HEK293T (cell line): ENCODE data around the gene ALPI.

Experiments
- ARNT ChIP-seq: fragments of 450-650 bp; IDR thresholded peaks from 2 replicates; pipeline ENCODE4 v1.6.1; 2017; ENCODE audit warnings: mild to moderate bottlenecking
- FOXM1 ChIP-seq: fragments of 450-650 bp; IDR thresholded peaks from 2 replicates; pipeline ENCODE4 v1.6.1; 2017; ENCODE audit warnings: mild to moderate bottlenecking, borderline replicate concordance
- SUZ12 ChIP-seq: fragments of 450-650 bp; IDR thresholded peaks from 2 replicates; pipeline ENCODE4 v1.6.1; 2016; ENCODE audit warnings: mild to moderate bottlenecking

GRCh38 chr2:232444409-232445148, 11.4 kb upstream of the ALPI start:
- no peak for TF ChIP-seq ARNT
- no peak for TF ChIP-seq FOXM1
- TF ChIP-seq SUZ12 = no peak
